ENCODE results near the gene FHOD3.

Gene FHOD3

GRCh38 chr18:36415625-36416024, 118.1 kb downstream of the FHOD3 start:
- no peak for DNase-seq

- DNase-seq, result no peak
These were observed 121.8 kb downstream of the FHOD3 start for GRCh38 chr18:36419188-36419899.

- no peak for DNase-seq
These were observed 122.5 kb downstream of the FHOD3 start for GRCh38 chr18:36419900-36420531.

DNA sequence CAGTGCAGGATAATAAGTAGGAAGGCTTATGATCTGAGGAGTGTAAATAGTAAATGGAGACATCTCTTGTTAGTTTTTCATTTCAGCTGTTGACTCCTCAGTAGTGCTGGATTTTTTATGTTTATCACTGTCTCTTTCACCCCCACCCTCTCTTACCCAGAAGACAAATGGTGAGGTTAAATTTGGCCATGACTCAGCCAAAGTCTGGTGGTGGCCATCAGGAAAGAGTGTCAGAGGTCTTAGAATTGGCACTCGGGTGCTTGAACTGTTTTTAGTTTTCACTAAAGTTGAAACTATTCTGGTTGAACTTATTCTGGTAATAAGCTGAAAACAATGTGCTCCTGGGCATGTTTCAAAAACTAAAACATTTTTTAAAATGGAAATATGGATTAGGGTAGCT, 123.3 kb downstream of the FHOD3 start:
- DNase-seq, result no peak

DNA sequence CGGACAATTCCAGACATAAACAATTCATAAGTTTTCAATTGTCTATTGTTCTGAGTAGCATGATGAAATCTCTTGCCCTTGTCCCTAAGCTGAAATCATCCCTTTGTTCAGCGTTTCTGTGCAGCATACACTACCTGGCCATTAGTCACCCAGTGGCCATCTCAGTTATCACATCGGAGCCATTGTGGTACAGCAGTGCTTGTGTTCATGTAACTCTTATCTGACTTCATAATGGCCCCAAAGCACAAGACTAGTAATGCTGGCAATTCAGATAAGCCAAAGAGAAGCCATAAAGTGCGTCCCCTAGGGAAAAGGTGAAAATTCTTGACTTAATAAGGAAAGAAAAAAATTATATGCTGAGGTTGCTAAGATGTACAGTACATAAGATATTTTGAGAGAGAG, 127.2 kb downstream of the FHOD3 start:
- no peak for DNase-seq

DNA sequence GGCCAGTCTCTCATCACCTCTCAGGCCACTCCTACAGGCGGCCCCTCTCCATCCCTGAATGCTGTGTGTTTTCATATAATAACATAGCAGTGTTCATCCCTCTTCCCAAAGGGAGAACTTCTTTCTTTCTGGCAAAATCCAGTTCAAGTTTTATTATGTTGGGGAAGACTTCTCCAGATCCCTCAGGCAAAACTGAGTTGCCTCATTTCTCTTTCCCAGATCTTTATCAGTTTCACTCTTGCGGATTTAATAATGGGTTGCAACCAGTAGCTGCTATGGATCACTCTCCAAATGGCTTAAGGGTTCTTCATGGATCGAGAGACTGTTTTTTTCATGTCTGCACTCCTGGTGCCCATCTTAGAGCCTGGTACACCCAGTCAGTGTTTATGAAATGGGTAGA, 129.9 kb downstream of the FHOD3 start:
- no peak for DNase-seq

DNA sequence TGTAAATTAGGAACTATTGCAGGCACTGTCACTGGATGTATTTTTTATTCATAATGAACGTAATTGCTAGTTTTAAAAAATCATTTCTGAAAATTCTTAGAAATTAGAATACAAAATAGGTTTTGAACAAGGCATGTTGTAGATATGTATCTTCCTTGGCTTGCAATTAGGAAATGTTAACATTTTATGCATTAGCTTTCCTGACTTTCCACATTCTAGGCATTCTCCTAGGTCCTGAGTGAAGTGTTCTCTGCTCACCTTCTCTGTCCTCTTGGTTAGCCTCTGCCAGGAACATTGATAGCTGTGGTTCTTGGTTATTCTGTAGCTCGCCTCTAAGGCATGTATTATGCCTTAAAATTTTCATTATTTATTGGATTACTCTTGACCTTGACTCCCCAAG, 130.3 kb downstream of the FHOD3 start:
- DNase-seq, result no peak

DNA sequence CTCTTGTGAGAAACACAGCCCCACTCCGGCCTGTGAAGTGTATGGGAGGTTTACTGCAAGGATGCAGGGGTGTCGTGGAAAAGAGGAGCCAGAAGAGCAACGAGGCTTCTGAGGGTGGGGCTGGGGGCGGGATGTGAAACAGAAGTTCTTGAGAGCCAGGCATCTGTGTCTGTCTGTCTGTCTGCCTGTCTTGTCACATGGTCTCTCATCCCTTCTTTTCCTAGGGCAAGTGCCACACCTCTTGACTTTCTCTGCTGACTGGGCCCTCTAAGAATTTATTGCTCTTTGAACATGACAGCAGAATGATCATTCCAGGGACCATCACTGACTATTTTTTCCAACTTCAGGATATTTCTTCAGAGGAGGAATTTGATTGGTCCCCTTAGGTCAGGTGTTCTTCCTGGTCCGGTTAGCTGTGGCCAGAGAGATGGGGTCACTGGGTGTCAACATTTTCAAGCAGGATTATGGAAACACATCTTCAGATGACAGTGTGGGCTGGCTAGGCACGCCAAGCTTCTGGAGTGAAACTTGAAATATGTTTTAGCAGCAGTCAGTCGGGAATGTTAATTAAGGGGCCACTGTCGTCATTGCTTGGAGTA, 131.0 kb downstream of the FHOD3 start:
- no peak for DNase-seq

DNA sequence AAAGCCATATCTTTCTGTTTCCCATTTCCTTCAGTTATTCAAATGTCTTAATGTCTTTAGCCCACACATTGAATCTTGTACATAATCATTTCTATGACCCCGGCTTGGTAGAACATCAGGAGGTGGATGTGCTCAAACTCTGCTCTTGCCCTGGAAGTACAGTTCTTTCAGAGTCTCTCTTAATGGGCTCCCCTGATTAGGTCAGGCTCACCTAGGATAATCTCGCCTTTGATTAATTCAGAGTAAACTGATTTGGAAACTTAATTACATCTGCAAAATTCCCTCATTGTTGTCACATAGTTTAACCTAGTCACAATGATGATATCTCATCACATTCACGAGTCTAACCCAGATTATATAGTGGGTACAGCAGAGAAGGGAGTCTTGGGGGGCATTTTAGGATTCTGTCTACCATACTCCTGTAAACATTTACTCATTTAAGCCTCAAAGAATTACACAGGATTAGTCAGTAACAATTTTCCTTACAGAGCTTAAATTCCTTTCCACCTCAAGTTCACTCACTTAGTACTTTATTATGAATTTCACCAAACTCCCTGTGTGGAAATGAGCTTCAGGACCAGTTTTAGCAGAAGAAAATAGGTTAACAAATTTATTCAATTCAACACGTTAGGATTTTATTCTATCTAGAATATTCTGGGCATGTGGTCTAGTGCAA, 135.5 kb downstream of the FHOD3 start:
- no peak for DNase-seq

DNA sequence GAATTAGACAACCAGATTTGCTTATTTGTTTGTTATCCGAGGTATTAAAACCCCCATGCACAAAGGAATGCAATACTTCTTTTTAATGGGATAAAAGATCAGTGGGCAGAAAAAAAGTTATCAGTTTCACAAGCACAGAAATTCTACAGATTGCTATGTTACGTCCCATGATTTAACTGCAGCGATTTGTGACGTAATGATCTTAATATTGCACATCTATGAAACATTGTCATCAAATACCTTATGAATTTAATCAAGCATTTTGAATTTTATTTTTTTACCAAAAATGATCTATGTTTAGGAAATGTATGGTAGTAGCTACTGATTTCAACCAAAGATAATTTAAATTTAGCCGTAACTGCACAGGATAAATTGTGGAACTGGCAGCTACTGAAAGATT, 138.9 kb downstream of the FHOD3 start:
- DNase-seq, result no peak

GRCh38 chr18:36440614-36441013, 143.1 kb downstream of the FHOD3 start:
- DNase-seq, result no peak

GRCh38 chr18:36441426-36442240, 144.1 kb downstream of the FHOD3 start:
- DNase-seq, result no peak

GRCh38 chr18:36442717-36443116, 145.2 kb downstream of the FHOD3 start:
- DNase-seq, result no peak

GRCh38 chr18:36446059-36446458, 148.5 kb downstream of the FHOD3 start:
- DNase-seq, result no peak

DNA sequence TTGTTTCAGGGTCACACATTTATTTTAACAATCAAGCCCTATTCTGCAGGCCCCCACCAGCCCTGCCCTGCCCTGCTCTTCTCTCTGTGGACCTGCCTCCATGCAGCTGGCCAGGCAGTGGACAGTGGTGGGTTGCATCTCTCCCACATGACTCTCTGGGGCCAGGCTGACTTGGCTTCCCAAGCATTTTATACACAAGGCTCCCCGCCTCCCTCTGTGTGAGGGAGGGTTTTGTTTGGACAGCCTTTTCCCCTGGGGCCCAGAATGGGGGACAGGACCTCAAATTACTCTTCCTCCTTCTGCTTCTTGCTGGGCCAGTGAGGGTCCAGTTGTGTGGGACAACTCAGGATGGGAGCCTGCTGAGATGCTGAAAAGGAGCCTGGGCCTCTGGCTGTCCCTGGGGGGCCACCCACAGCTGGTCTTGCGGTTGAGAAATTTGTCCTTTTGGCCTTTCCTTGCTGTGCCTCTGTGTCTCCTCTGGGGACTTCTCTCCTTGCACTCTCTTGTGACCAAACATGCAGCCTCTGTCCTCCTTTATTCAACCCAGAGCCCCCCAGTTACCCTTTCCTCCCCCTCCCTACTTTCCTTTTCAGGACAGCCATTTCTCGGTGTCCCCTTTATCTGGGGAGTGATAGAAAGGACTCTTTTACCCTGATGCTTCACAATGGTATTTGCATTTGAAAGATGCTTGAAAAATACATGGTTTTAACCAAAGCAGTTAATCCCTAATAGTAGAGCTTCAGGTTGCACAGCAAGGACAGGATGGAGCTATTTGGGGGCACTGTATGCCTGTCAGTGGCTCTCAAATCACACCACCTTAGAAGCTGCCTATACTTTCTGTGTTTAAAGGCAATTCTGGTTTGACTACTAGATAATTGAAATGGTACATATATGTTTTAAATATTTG, 151.1 kb downstream of the FHOD3 start:
- no peak for DNase-seq

DNA sequence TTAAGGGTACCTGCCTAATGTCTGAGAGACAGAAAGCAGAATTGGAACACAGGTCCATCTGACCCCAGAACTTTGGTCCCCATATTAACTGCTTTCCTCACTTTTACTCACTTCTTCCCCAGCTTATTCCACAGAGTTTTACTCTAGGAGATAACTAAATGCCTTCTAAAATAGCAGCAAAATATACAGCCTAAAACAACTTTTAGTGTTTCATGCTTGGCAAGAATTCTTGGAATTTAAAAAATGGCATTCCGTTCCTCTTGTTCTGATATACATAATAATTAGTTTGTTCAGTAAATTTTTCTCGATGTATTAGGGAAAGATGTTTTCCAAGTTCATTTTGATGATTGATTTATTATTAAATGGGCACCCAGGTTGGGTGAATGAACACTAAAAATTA, 151.9 kb downstream of the FHOD3 start:
- no peak for DNase-seq

GRCh38 chr18:36450264-36450663, 152.8 kb downstream of the FHOD3 start:
- no peak for DNase-seq

DNA sequence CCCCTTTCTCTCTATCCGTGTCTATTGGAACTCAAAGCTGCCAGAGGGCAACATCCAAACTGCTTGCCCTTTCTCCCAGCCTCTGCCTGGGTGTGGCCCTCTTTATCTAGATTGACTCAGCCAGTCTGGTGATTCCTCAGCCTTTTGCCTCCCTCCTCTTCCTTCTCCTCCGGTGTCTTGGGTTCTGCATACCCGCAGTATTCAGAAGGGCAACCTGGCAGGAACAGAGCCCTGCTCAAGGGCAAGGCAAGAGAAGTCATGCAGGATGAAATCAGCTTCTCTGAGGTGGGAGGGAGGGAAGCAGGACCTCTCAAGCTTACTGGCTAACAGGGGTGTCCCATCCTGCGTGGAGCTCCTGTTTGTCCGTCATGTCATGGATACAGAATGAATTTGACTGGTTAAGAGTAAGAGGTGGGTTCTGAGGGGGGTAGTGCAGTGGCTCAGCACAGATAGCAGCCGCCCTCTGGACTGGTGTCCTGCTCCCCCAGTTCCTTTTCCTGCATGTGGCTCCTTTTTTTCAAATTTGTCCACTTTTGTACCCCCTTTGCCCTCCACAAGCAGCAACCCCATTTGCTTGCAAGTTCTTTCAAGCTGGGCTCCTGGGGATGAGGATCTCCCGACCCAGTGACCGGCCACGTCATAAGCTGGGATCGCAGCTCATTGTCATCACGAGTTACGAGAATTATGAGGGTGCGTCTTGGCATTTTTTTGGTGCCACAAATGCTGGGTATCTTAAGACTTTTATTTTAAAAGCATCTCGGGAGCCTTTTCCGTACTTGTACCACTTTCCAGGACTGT, 154.1 kb downstream of the FHOD3 start:
- DNase-seq, result no peak

- DNase-seq, result no peak
These were observed 156.7 kb downstream of the FHOD3 start for GRCh38 chr18:36454245-36454644.

- DNase-seq, result no peak
These were observed 157.4 kb downstream of the FHOD3 start for GRCh38 chr18:36454848-36455458.

DNA sequence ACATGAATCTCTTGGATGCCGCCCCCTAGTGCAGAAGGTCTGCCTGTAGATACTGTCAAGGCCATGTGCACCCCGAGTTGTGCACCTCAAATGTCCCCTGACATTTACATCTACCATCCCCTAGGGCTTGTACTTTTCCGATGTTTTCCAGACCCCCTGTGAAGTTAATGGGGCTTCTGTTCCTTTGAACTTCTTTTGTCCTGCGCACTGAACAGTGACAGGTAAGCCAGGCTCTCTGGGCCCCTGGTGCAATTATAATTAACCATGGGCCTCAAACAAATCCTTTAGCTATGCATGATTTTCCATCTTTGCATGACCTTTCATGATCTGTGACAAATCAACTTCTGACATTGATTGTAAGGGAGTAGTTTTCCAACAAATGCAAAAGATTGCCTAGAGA, 158.4 kb downstream of the FHOD3 start:
- DNase-seq, result no peak
